ENCODE results near the gene NSDHL. TPM values are rescaled to one million over a fixed set of nuclear protein-coding genes. Genes with fewer than 3 reads are reported as not detected.
"Not testable (repeated sequence)": the region's sequence is repeated elsewhere in the genome, so short reads cannot be mapped to it uniquely, and the experiment has no call there.

The NSDHL gene
- 44.6 and 44.8 TPM in 2 replicates for polyA plus RNA-seq (2013)

- peak within 1 kb of the TSS; percentile 82 for H4K91ac ChIP-seq (ENCODE audit: low read depth, low read length)
- peak within 1 kb of the TSS; percentile 52 for H2AFZ ChIP-seq (ENCODE audit: insufficient read depth, low read length, poor library complexity)
- H2BK5ac ChIP-seq (ENCODE audit: low read depth, low read length, poor library complexity): peak within 1 kb of the TSS; percentile 59
- DNase-seq: peak; percentile 92 to 93
- H3K4me2 ChIP-seq (ENCODE audit: low read length): peak within 1 kb of the TSS; percentile 86
- no peaks in the 10 kb centered on the region for H3K9me3 ChIP-seq (ENCODE audit: insufficient read depth, low read depth, low read length)
- H2BK120ac ChIP-seq (ENCODE audit: insufficient read depth, low read length, poor library complexity): peak within 1 kb of the TSS; percentile 37
- peak within 1 kb of the TSS; percentile 93 for H3K9ac ChIP-seq (ENCODE audit: low read length)
- H3K27ac ChIP-seq (ENCODE audit: low read depth, low read length): no peak within 1 kb of the TSS
- no peak within 1 kb of the TSS for H3K23ac ChIP-seq (ENCODE audit: low read length)
- H3K14ac ChIP-seq (ENCODE audit: low read length): peak within 1 kb of the TSS; percentile 62
- peak within 1 kb of the TSS; percentile 74 for H4K12ac ChIP-seq (ENCODE audit: low read depth, low read length)
- peaks cover 5% of the 10 kb centered on the region for H3K79me1 ChIP-seq (ENCODE audit: low read length)
- H2AK5ac ChIP-seq (ENCODE audit: low read length): peak within 1 kb of the TSS; percentile 65
- H4K8ac ChIP-seq (ENCODE audit: low read depth, low read length): peak within 1 kb of the TSS; percentile 73
- H3K18ac ChIP-seq (ENCODE audit: low read length): peak within 1 kb of the TSS; percentile 3
- peaks cover 9 to 27% of the 10 kb centered on the region in 2 experiments for H3K36me3 ChIP-seq (ENCODE audit: control insufficient read depth in 1 of 2, insufficient read depth in 2 of 2, low read length in 2 of 2)
- H3K27me3 ChIP-seq (ENCODE audit: insufficient read depth, low read length): no peaks in the 10 kb centered on the region
- peaks cover 3 to 4% of the 10 kb centered on the region in 2 experiments for H3K4me1 ChIP-seq (ENCODE audit: control insufficient read depth in 1 of 2, insufficient read depth in 2 of 2, low read length in 2 of 2)
- H3K79me2 ChIP-seq (ENCODE audit: control insufficient read depth, insufficient read depth, low read length, poor library complexity): peaks cover 6% of the 10 kb centered on the region
- peak within 1 kb of the TSS; percentile 49 for H3K4ac ChIP-seq (ENCODE audit: low read depth, low read length)
- H2BK12ac ChIP-seq (ENCODE audit: low read length): no peak within 1 kb of the TSS
- WGBS (ENCODE audit: extremely low coverage, insufficient coverage, insufficient read length): no CpG with 5 or more reads among the region's 71 CpGs
- H3K4me3 ChIP-seq (ENCODE audit: low read depth, low read length): peak within 1 kb of the TSS; percentile 92
Measured at GRCh38 chrX:152830312-152831305, at the start of gene NSDHL, which contains the start of gene CETN2. TSS of gene NSDHL (plus strand) at chrX:152831063. CDS start at chrX:152846325, 15,262 bp downstream. TSS of gene CETN2 (minus strand) at chrX:152830757. CDS start at chrX:152830710, 47 bp downstream.

GRCh38 chrX:152787062-152787461 lies 43.8 kb upstream of the NSDHL start:
- H2BK120ac ChIP-seq (ENCODE audit: insufficient read depth, low read length, poor library complexity); H3K79me1 ChIP-seq (ENCODE audit: low read length); DNase-seq; H3K18ac ChIP-seq (ENCODE audit: low read length); H3K9ac ChIP-seq (ENCODE audit: low read length); H3K4ac ChIP-seq (ENCODE audit: low read depth, low read length); H3K14ac ChIP-seq (ENCODE audit: low read length); H3K4me2 ChIP-seq (ENCODE audit: low read length); H2BK5ac ChIP-seq (ENCODE audit: low read depth, low read length, poor library complexity); H4K91ac ChIP-seq (ENCODE audit: low read depth, low read length); H3K4me3 ChIP-seq (ENCODE audit: low read depth, low read length); H3K79me2 ChIP-seq (ENCODE audit: control insufficient read depth, insufficient read depth, low read length, poor library complexity); H2AK5ac ChIP-seq (ENCODE audit: low read length); H3K9me3 ChIP-seq (ENCODE audit: insufficient read depth, low read depth, low read length); H2BK12ac ChIP-seq (ENCODE audit: low read length); H3K27me3 ChIP-seq (ENCODE audit: insufficient read depth, low read length); H3K23ac ChIP-seq (ENCODE audit: low read length); H4K12ac ChIP-seq (ENCODE audit: low read depth, low read length); H3K36me3 ChIP-seq (ENCODE audit: control insufficient read depth in 1 of 2, insufficient read depth in 2 of 2, low read length in 2 of 2); H2AFZ ChIP-seq (ENCODE audit: insufficient read depth, low read length, poor library complexity); H3K27ac ChIP-seq (ENCODE audit: low read depth, low read length); H4K8ac ChIP-seq (ENCODE audit: low read depth, low read length); H3K4me1 ChIP-seq (ENCODE audit: control insufficient read depth in 1 of 2, insufficient read depth in 2 of 2, low read length in 2 of 2): not testable (repeated sequence)
- no CpG with 5 or more reads among the region's 3 CpGs for WGBS (ENCODE audit: extremely low coverage, insufficient coverage, insufficient read length)

- Histone ChIP-seq H3K18ac (ENCODE audit: low read length) (no peak overlapping the region), H3K4me2 (ENCODE audit: low read length) (no peak overlapping the region), H3K4ac (ENCODE audit: low read depth, low read length) (no peak overlapping the region), H3K23ac (ENCODE audit: low read length) (no peak overlapping the region), H3K27me3 (ENCODE audit: insufficient read depth, low read length) (no peaks in the 10 kb centered on the region), H3K9ac (ENCODE audit: low read length) (no peak overlapping the region), H3K14ac (ENCODE audit: low read length) (no peak overlapping the region), H3K4me1 (ENCODE audit: control insufficient read depth in 1 of 2, insufficient read depth in 2 of 2, low read length in 2 of 2) (no peaks in the 10 kb centered on the region), H3K27ac (ENCODE audit: low read depth, low read length) (no peak overlapping the region), H2BK120ac (ENCODE audit: insufficient read depth, low read length, poor library complexity) (no peak overlapping the region), H3K9me3 (ENCODE audit: insufficient read depth, low read depth, low read length) (no peaks in the 10 kb centered on the region), H2AFZ (ENCODE audit: insufficient read depth, low read length, poor library complexity) (no peak overlapping the region), H3K36me3 (ENCODE audit: control insufficient read depth in 1 of 2, insufficient read depth in 2 of 2, low read length in 2 of 2) (no peaks in the 10 kb centered on the region), H2BK12ac (ENCODE audit: low read length) (no peak overlapping the region), H4K12ac (ENCODE audit: low read depth, low read length) (no peak overlapping the region), H3K79me1 (ENCODE audit: low read length) (no peaks in the 10 kb centered on the region), H4K91ac (ENCODE audit: low read depth, low read length) (no peak overlapping the region), H2BK5ac (ENCODE audit: low read depth, low read length, poor library complexity) (no peak overlapping the region), H2AK5ac (ENCODE audit: low read length) (no peak overlapping the region), H3K79me2 (ENCODE audit: control insufficient read depth, insufficient read depth, low read length, poor library complexity) (no peaks in the 10 kb centered on the region), H4K8ac (ENCODE audit: low read depth, low read length) (no peak overlapping the region), H3K4me3 (ENCODE audit: low read depth, low read length) (no peak overlapping the region)
- DNase-seq: no peak
- WGBS (ENCODE audit: extremely low coverage, insufficient coverage, insufficient read length): no CpG with 5 or more reads among the region's 1 CpG
Measured at GRCh38 chrX:152798945-152799344, 31.9 kb upstream of the NSDHL start.

GRCh38 chrX:152806035-152806434 lies 24.8 kb upstream of the NSDHL start:
- WGBS (ENCODE audit: extremely low coverage, insufficient coverage, insufficient read length): no CpG with 5 or more reads among the region's 4 CpGs
- no peak overlapping the region for H2BK5ac ChIP-seq (ENCODE audit: low read depth, low read length, poor library complexity)
- H4K12ac ChIP-seq (ENCODE audit: low read depth, low read length): no peak overlapping the region
- H3K4me1 ChIP-seq (ENCODE audit: control insufficient read depth in 1 of 2, insufficient read depth in 2 of 2, low read length in 2 of 2): no peaks in the 10 kb centered on the region
- H3K9me3 ChIP-seq (ENCODE audit: insufficient read depth, low read depth, low read length): no peaks in the 10 kb centered on the region
- H3K4me2 ChIP-seq (ENCODE audit: low read length): no peak overlapping the region
- H3K18ac ChIP-seq (ENCODE audit: low read length): no peak overlapping the region
- H3K27me3 ChIP-seq (ENCODE audit: insufficient read depth, low read length): no peaks in the 10 kb centered on the region
- H3K36me3 ChIP-seq (ENCODE audit: control insufficient read depth in 1 of 2, insufficient read depth in 2 of 2, low read length in 2 of 2): no peaks in the 10 kb centered on the region
- H3K4ac ChIP-seq (ENCODE audit: low read depth, low read length): no peak overlapping the region
- H4K91ac ChIP-seq (ENCODE audit: low read depth, low read length): no peak overlapping the region
- H3K14ac ChIP-seq (ENCODE audit: low read length): no peak overlapping the region
- H3K23ac ChIP-seq (ENCODE audit: low read length): no peak overlapping the region
- H2BK120ac ChIP-seq (ENCODE audit: insufficient read depth, low read length, poor library complexity): no peak overlapping the region
- no peak overlapping the region for H4K8ac ChIP-seq (ENCODE audit: low read depth, low read length)
- H3K9ac ChIP-seq (ENCODE audit: low read length): no peak overlapping the region
- no peak overlapping the region for H2AFZ ChIP-seq (ENCODE audit: insufficient read depth, low read length, poor library complexity)
- no peak overlapping the region for H3K4me3 ChIP-seq (ENCODE audit: low read depth, low read length)
- H2BK12ac ChIP-seq (ENCODE audit: low read length): no peak overlapping the region
- H3K79me1 ChIP-seq (ENCODE audit: low read length): no peaks in the 10 kb centered on the region
- no peak for DNase-seq
- no peaks in the 10 kb centered on the region for H3K79me2 ChIP-seq (ENCODE audit: control insufficient read depth, insufficient read depth, low read length, poor library complexity)
- no peak overlapping the region for H3K27ac ChIP-seq (ENCODE audit: low read depth, low read length)
- no peak overlapping the region for H2AK5ac ChIP-seq (ENCODE audit: low read length)
